HuH-7 (cell line): ENCODE measurements around the gene MEGF11.
"Not testable (repeated sequence)": the region's sequence is repeated elsewhere in the genome, so short reads cannot be mapped to it uniquely, and the experiment has no call there.

Experiments
- DNase-seq: peaks from one replicate; pipeline ENCODE4 v3.0.0; 2011; ENCODE audit warnings: low spot score

The MEGF11 gene

GRCh38 chr15:66027268-66027805 is 226.2 kb downstream of the MEGF11 start:
- DNase-seq = no peak

- no peak for DNase-seq
These were observed 227.6 kb downstream of the MEGF11 start for GRCh38 chr15:66025972-66026371.

- no peak for DNase-seq
These were observed 228.5 kb downstream of the MEGF11 start for GRCh38 chr15:66025015-66025452.

GRCh38 chr15:66024116-66024515 is 229.4 kb downstream of the MEGF11 start:
- no peak for DNase-seq

- no peak for DNase-seq
These were observed 230.1 kb downstream of the MEGF11 start for GRCh38 chr15:66023311-66023972.

- no peak for DNase-seq
These were observed 231.4 kb downstream of the MEGF11 start for GRCh38 chr15:66022163-66022525.

- DNase-seq = no peak
These were observed 231.9 kb downstream of the MEGF11 start for GRCh38 chr15:66021496-66022162.

GRCh38 chr15:66019826-66020398 is 233.6 kb downstream of the MEGF11 start:
- DNase-seq = no peak

GRCh38 chr15:66019368-66019767 is 234.2 kb downstream of the MEGF11 start:
- DNase-seq = no peak

- DNase-seq = no peak
These were observed 235.1 kb downstream of the MEGF11 start for GRCh38 chr15:66018488-66018797.

GRCh38 chr15:66017792-66018487 is 235.6 kb downstream of the MEGF11 start:
- no peak for DNase-seq

- no peak for DNase-seq
These were observed 236.6 kb downstream of the MEGF11 start for GRCh38 chr15:66017000-66017399.

- no peak for DNase-seq
These were observed 237.4 kb downstream of the MEGF11 start for GRCh38 chr15:66016199-66016598.

- no peak for DNase-seq
These were observed 238.8 kb downstream of the MEGF11 start for GRCh38 chr15:66014635-66015182.

GRCh38 chr15:66014022-66014421 is 239.5 kb downstream of the MEGF11 start:
- DNase-seq = no peak

GRCh38 chr15:66008940-66009562 is 244.5 kb downstream of the MEGF11 start:
- no peak for DNase-seq

- DNase-seq = no peak
These were observed 245.8 kb downstream of the MEGF11 start for GRCh38 chr15:66007663-66008262.

- DNase-seq = no peak
These were observed 246.6 kb downstream of the MEGF11 start for GRCh38 chr15:66006986-66007385.

- DNase-seq = peak; percentile 84
These were observed 248.8 kb downstream of the MEGF11 start for GRCh38 chr15:66004618-66005262.

- DNase-seq = not testable (repeated sequence)
These were observed 250.4 kb downstream of the MEGF11 start for GRCh38 chr15:66003129-66003528.
